Mucosa of descending colon (tissue), 3 donors: Measurements from ENCODE around the gene AP3S2. TPM values are rescaled to one million over a fixed set of nuclear protein-coding genes. Genes with fewer than 3 reads are reported as not detected.

ENCODE experiments used
- ATAC-seq: fragments of 200-7000 bp; cut with Tn5 transposase; one replicate; pipeline ENCODE4 v1.9.1; 2020; ENCODE audit warnings: mild to moderate bottlenecking, moderate library complexity
- DNase-seq, 3 donors: peaks; one replicate each; pipeline ENCODE4 v3.0.0-alpha.2; 2020
- H3K36me3 ChIP-seq: fragments of 200-600 bp; one replicate; pipeline ENCODE4 v1.8.0; 2021; ENCODE audit warnings: low read depth, mild to moderate bottlenecking
- H3K4me1 ChIP-seq: fragments of 200-600 bp; one replicate; pipeline ENCODE4 v1.8.0; 2021; ENCODE audit warnings: low read depth, mild to moderate bottlenecking
- H3K4me3 ChIP-seq: fragments of 200-600 bp; one replicate; pipeline ENCODE4 v1.8.0; 2021; ENCODE audit warnings: mild to moderate bottlenecking
- H3K9me3 ChIP-seq: fragments of 200-600 bp; one replicate; pipeline ENCODE4 v1.8.0; 2021; ENCODE audit warnings: mild to moderate bottlenecking
- CTCF ChIP-seq: fragments of 200-600 bp; IDR thresholded peaks from one replicate; pipeline ENCODE4 v1.8.0; 2022; ENCODE audit warnings: antibody characterized with exemption, mild to moderate bottlenecking
- intact Hi-C, 2 donors: fragments of 100-400 bp; cut with DNase I in 1 of 2; cut with micrococcal nuclease in 1 of 2; formaldehyde crosslinking; loops; one replicate each; pipeline versions ENCODE4 v1.11.0 to v1.11.1; 2022; cut with DNase I, micrococcal nuclease
- total RNA-seq, 3 donors: library from RNA; stranded (reverse); fragmentation: NEBNext Ultra II Directional in 2 of 3; extraction: Animal tissue kit (Norgen Biotek cat#: 25700) in 2 of 3; gene quantifications; one replicate each; pipeline versions ENCODE4 v1.2.1 to v1.2.4, GENCODE V29; 2021 to 2023
- donor health status: DM: no; HTN: no; CAD: no; lungs with moderate emphysema.
- donor health status: DM: no; HTN: no; CAD: no.
- donor health status: DM: no; HTN: yes; CAD: no.

Gene AP3S2
- total RNA-seq, 3 donors from 2014 or later = 56.1 to 93.4 (median 65.1) TPM

GRCh38 chr15:89880727-89881126, 13.1 kb downstream of the AP3S2 start:
- Histone ChIP-seq H3K9me3 (no peaks in the 10 kb centered on the region), H3K4me3 (no peak overlapping the region), H3K36me3 (peaks cover 4% of the 10 kb centered on the region), H3K4me1 (no peaks in the 10 kb centered on the region)
- TF ChIP-seq CTCF = no peak
- intact Hi-C loops = no loop called here
- no peak for ATAC-seq
- no peak for DNase-seq

DNA sequence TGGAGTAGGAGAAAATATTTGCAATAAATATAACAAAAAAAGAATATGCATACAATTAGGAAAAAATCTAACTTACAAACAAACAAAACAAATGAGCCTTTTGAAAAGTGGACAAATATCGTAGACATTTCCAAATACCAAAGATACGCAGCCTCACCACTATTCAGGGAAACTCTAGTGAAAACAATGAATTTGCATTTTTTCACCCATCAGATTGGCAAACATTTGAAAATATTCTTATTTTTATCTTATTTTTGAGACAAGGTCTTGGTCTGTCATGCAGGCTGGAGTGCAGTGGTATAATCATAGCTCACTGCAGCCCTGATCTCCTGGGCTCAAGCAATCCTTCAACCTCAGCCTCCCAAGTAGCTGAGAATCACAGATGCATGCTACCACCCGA, 15.5 kb downstream of the AP3S2 start:
- no peak for TF ChIP-seq CTCF
- intact Hi-C loops = no loop called here
- Histone ChIP-seq H3K4me1 (no peaks in the 10 kb centered on the region), H3K36me3 (peaks cover 4% of the 10 kb centered on the region), H3K4me3 (no peak overlapping the region), H3K9me3 (no peaks in the 10 kb centered on the region)
- ATAC-seq = no peak
- DNase-seq = no peak

- H3K36me3 ChIP-seq = no peaks in the 10 kb centered on the region
- no peaks in the 10 kb centered on the region for H3K9me3 ChIP-seq
- DNase-seq (no peak), ATAC-seq (no peak)
- no peak overlapping the region for H3K4me3 ChIP-seq
- intact Hi-C loops = no loop called here
- H3K4me1 ChIP-seq = no peaks in the 10 kb centered on the region
- TF ChIP-seq CTCF = no peak
Measured at GRCh38 chr15:89877083-89877425, 16.7 kb downstream of the AP3S2 start.

GRCh38 chr15:89876396-89877082, 17.3 kb downstream of the AP3S2 start:
- no peak for ATAC-seq

GRCh38 chr15:89875741-89876140, 18.1 kb downstream of the AP3S2 start:
- no peak for ATAC-seq
- TF ChIP-seq CTCF = no peak
- intact Hi-C loops = no loop called here
- Histone ChIP-seq H3K4me3 (no peak overlapping the region), H3K9me3 (no peaks in the 10 kb centered on the region), H3K4me1 (no peaks in the 10 kb centered on the region), H3K36me3 (no peaks in the 10 kb centered on the region)
- no peak for DNase-seq

More at GRCh38 chr15:89876396-89877082, 17.3 kb downstream of the AP3S2 start:
- no peak overlapping the region for H3K4me3 ChIP-seq
- H3K4me1 ChIP-seq = no peaks in the 10 kb centered on the region
- H3K9me3 ChIP-seq = no peaks in the 10 kb centered on the region
- no peaks in the 10 kb centered on the region for H3K36me3 ChIP-seq
- DNase-seq = no peak
- no peak for TF ChIP-seq CTCF
- intact Hi-C loops = no loop called here
